Gastroesophageal sphincter (tissue), 4 donors: Measurements from ENCODE around the gene PSMG4. TPM values are rescaled to one million over a fixed set of nuclear protein-coding genes. Genes with fewer than 3 reads are reported as not detected.

Source experiments
- ATAC-seq: fragments of 150-250 bp; one replicate; pipeline ENCODE4 v1.9.1; 2016; ENCODE audit warnings: mild to moderate bottlenecking, moderate library complexity
- H3K27ac ChIP-seq, 4 donors: fragments of 200-600 bp; sonication (generic) in 3 of 4; 1 replicate in 3 of 4; 2 replicates in 1 of 4; pipeline ENCODE4 v1.5.1; 2016 to 2019
- H3K27me3 ChIP-seq: fragments of 200-600 bp; sonication (generic); one replicate; pipeline ENCODE4 v1.5.1; 2019
- H3K36me3 ChIP-seq, 2 donors: fragments of 200-600 bp; sonication (generic); one replicate each; pipeline ENCODE4 v1.5.1; 2019; ENCODE audit warnings: control low read depth in 1 of 2
- H3K4me1 ChIP-seq, 3 donors: fragments of 200-600 bp; sonication (generic); 1 replicate in 2 of 3; 2 replicates in 1 of 3; pipeline ENCODE4 v1.5.1; 2016 to 2019; ENCODE audit warnings: control low read depth in 2 of 3
- H3K4me3 ChIP-seq, 2 donors: fragments of 200-600 bp; sonication (generic); one replicate each; pipeline ENCODE4 v1.5.1; 2019; ENCODE audit warnings: mild to moderate bottlenecking in 1 of 2, moderate library complexity in 1 of 2
- H3K9me3 ChIP-seq, 3 donors: fragments of 200-600 bp; sonication (generic); one replicate each; pipeline ENCODE4 v1.5.1; 2017 to 2019; ENCODE audit warnings: control low read depth in 2 of 3
- EP300 ChIP-seq: sonication (generic); formaldehyde crosslinking; IDR thresholded peaks from one replicate; pipeline ENCODE4 v1.6.1; 2017; ENCODE audit warnings: antibody characterized with exemption, mild to moderate bottlenecking
- POLR2A ChIP-seq, 2 donors: fragments of 450-650 bp; IDR thresholded peaks; one replicate each; pipeline ENCODE4 v1.6.1; 2017; ENCODE audit warnings: antibody characterized with exemption in 2 of 2, mild to moderate bottlenecking in 2 of 2, moderate library complexity in 1 of 2
- POLR2AphosphoS5 ChIP-seq: sonication (generic); formaldehyde crosslinking; IDR thresholded peaks from one replicate; pipeline ENCODE4 v1.6.1; 2017; ENCODE audit warnings: antibody characterized with exemption
- WGBS, 2 donors: methylation state at CpG; one replicate each; pipeline ENCODE4 v1.1.5; 2018; ENCODE audit warnings: low coverage in 1 of 2; 5-methylcytosine and 5-hydroxymethylcytosine counted together
- total RNA-seq, 4 donors: library from RNA; depleted of rRNA; stranded (reverse); fragments of >200 nt; gene quantifications; one replicate each; pipeline ENCODE4 v1.1.0, GENCODE V29; 2016
- TF ChIP-seq, protein P1 (sequence below), 4 experiments: fragments of 200-600 bp in 2 of 4; fragments of 450-650 bp in 2 of 4; sonication (generic) in 1 of 4; IDR thresholded peaks; one replicate each; pipeline ENCODE4 v1.5.1; 2017 to 2019; ENCODE audit warnings: antibody characterized with exemption in 4 of 4, mild to moderate bottlenecking in 2 of 4, moderate library complexity in 2 of 4

The PSMG4 gene
- total RNA-seq, 4 donors from 2014 or later, result 23.6 to 37.8 (median 29.5) TPM

DNA sequence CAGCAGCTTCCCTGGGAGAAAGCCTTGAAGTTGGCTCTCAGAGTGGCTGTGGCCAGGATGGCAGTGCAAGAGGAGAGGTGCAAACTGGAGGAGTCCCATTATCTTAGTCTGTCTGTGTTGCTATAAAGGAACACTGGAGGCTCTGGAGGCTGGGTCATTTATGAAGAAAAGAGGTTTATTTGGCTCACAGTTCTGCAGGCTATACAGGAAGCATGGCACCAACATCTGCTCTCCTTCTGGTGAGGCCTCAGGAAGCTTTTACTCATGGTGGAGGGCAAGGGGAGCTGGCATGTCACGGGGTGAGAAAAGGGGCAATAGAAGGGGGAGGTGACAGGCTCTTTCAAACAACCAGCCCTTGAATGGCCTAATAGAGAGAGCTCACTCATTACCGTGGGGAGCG is 47.1 kb downstream of the PSMG4 start:
- no peak overlapping the region for H3K4me3 ChIP-seq
- no peaks in the 10 kb centered on the region for H3K9me3 ChIP-seq
- H3K27me3 ChIP-seq, result no peaks in the 10 kb centered on the region
- ATAC-seq, result no peak
- TF ChIP-seq EP300, result no peak
- TF ChIP-seq, protein P1, sequence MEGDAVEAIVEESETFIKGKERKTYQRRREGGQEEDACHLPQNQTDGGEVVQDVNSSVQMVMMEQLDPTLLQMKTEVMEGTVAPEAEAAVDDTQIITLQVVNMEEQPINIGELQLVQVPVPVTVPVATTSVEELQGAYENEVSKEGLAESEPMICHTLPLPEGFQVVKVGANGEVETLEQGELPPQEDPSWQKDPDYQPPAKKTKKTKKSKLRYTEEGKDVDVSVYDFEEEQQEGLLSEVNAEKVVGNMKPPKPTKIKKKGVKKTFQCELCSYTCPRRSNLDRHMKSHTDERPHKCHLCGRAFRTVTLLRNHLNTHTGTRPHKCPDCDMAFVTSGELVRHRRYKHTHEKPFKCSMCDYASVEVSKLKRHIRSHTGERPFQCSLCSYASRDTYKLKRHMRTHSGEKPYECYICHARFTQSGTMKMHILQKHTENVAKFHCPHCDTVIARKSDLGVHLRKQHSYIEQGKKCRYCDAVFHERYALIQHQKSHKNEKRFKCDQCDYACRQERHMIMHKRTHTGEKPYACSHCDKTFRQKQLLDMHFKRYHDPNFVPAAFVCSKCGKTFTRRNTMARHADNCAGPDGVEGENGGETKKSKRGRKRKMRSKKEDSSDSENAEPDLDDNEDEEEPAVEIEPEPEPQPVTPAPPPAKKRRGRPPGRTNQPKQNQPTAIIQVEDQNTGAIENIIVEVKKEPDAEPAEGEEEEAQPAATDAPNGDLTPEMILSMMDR (IDR thresholded peaks at IDR 0.05), result no peak
- no peak for TF ChIP-seq POLR2A (IDR thresholded peaks at IDR 0.05)
- TF ChIP-seq POLR2AphosphoS5, result no peak
- no peaks in the 10 kb centered on the region for H3K4me1 ChIP-seq
- peaks cover 0 to 12% of the 10 kb centered on the region in 2 donors for H3K36me3 ChIP-seq
- WGBS, 2 donors, result 91 to 100% methylated on average over 2 to 3 of the region's 3 CpGs
- H3K27ac ChIP-seq, result no peak overlapping the region

DNA sequence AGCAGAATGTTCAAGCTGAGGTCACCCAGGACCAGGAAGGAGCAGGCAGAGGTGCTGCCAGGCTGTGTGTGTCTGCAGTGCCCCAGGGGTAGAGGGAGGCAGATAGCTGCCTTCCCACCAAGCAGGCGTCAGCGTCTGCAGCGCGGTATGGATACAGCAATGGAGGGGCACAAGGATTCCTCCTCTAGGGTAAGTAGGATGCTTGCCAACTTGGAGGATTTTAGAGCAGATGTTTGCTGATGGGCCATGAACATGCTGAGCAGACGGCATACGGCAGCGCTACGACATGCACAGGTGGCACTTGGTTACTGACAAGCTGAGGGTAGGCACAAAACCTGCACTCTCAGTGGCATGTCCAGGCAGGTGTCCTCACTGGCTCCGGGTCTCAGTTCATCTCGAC is 48.1 kb downstream of the PSMG4 start:
- no peaks in the 10 kb centered on the region for H3K9me3 ChIP-seq
- H3K4me1 ChIP-seq, result no peaks in the 10 kb centered on the region
- H3K27ac ChIP-seq, result no peak overlapping the region
- H3K36me3 ChIP-seq, result peaks cover 0 to 12% of the 10 kb centered on the region in 2 donors
- H3K4me3 ChIP-seq, result no peak overlapping the region
- WGBS, 2 donors, result 82 to 90% methylated on average over 3 to 6 of the region's 10 CpGs
- ATAC-seq, result no peak
- no peak for TF ChIP-seq POLR2A (IDR thresholded peaks at IDR 0.05)
- TF ChIP-seq, protein P1 (IDR thresholded peaks at IDR 0.05), result no peak
- no peaks in the 10 kb centered on the region for H3K27me3 ChIP-seq

DNA sequence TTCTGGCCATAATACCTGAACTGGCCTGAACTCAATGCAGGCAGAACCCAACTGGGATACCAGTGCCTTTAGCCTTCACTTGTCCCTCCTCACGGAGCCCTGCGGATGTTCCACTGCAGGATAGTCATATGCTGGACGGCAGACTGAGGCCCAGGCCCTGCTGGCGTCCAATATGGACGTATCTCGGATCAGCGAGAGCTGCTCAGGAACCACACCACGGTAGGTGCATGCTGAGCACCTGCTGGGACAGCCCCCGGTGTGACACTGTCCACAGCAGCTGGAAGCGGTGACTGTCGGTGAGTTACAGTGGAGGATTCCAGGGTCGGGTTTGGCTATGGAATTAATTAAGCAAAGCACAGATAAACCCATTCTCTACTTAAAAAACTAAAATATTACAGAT is 48.7 kb downstream of the PSMG4 start:
- ATAC-seq, result no peak
- Histone ChIP-seq H3K27ac (no peak overlapping the region), H3K4me1 (no peaks in the 10 kb centered on the region), H3K27me3 (no peaks in the 10 kb centered on the region), H3K4me3 (no peak overlapping the region), H3K36me3 (peaks cover 0 to 12% of the 10 kb centered on the region in 2 donors), H3K9me3 (no peaks in the 10 kb centered on the region)
- TF ChIP-seq, protein P1 (IDR thresholded peaks at IDR 0.05), result no peak
- no peak for TF ChIP-seq EP300
- no peak for TF ChIP-seq POLR2A (IDR thresholded peaks at IDR 0.05)
- 94 to 100% methylated on average over 1 to 9 of the region's 12 CpGs for WGBS, 2 donors

DNA sequence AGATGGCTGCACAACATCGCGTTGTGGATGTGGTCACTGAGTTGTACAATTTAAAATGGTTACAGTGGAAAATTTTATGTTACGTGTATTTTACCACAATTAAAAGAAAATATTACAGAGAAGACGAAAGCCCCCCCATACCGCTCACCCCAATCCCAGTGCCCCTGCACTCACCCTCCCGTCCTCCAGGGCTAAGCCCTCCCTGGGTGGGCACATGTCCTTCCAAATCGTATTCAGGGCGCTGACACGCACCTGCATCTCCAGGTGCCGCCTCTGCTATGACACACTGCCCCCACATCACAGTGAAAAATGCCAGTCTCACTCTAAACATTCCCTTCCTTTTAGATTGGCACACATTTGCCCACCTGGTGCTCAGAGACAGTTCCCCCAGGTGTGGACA is 49.4 kb downstream of the PSMG4 start:
- Histone ChIP-seq H3K4me1 (no peaks in the 10 kb centered on the region), H3K27me3 (no peaks in the 10 kb centered on the region), H3K9me3 (no peaks in the 10 kb centered on the region), H3K4me3 (no peak overlapping the region), H3K27ac (no peak overlapping the region), H3K36me3 (peaks cover 0 to 12% of the 10 kb centered on the region in 2 donors)
- no peak for TF ChIP-seq EP300
- TF ChIP-seq POLR2A (IDR thresholded peaks at IDR 0.05), result no peak
- TF ChIP-seq, protein P1 (IDR thresholded peaks at IDR 0.05), result no peak
- TF ChIP-seq POLR2AphosphoS5, result no peak
- ATAC-seq, result no peak
- 93 to 96% methylated on average over 7 to 10 of the region's 10 CpGs for WGBS, 2 donors

DNA sequence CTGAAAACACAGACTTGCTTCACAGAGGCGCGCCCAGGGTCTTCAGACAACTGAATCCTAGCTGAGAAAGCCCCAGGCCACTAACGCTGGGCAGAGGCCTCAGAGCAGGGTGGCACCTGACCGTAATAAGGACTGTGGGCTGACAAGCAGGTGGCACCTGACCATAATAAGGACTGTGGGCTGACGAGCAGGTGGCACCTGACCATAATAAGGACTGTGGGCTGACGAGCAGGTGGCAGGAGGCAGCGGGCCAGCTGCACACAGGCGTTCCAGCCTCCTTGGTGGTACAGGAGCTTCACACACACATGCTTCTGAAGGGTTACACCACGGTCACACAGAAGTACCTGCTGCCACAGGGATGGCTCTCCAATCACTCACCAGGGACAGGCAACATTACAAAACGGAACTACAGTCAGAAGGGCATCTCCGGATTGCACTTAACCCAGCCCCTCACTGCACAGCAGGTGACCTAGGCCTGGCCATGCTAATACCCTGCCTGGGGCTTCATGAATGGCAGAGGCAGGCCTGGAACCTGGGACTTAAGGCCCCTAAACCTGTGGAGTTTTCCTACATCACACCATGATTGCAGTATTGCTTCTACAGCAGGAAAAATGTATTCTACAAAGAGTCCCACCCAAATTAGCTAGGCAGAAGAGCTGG is 50.8 kb downstream of the PSMG4 start:
- Histone ChIP-seq H3K4me1 (no peaks in the 10 kb centered on the region), H3K27ac (no peak overlapping the region), H3K4me3 (no peak overlapping the region), H3K9me3 (no peaks in the 10 kb centered on the region), H3K27me3 (no peaks in the 10 kb centered on the region), H3K36me3 (peaks cover 0 to 12% of the 10 kb centered on the region in 2 donors)
- WGBS, 2 donors, result 94% methylated on average over 4 of the region's 11 CpGs; no CpG with 5 or more reads in 1 of the 2 donors
- no peak for ATAC-seq
- TF ChIP-seq, protein P1 (IDR thresholded peaks at IDR 0.05), result no peak
- no peak for TF ChIP-seq POLR2AphosphoS5
- TF ChIP-seq EP300, result no peak
- no peak for TF ChIP-seq POLR2A (IDR thresholded peaks at IDR 0.05)
